H1 (cell line): ENCODE data around the gene TRDMT1. TPM values are rescaled to one million over a fixed set of nuclear protein-coding genes. Genes with fewer than 3 reads are reported as not detected.

Experiments
- ATF2 ChIP-seq: IDR thresholded peaks from 2 replicates; pipeline ENCODE4 v1.6.1; 2012; ENCODE audit warnings: low read length, inconsistent platforms
- polyA plus RNA-seq, 7 experiments: library from polyadenylated mRNA; depleted of rRNA in 3 of 7; stranded (reverse) in 5 of 7; unstranded in 2 of 7; fragments of >200 nt in 5 of 7; fragments of 200-250 nt in 2 of 7; gene quantifications; 1 replicate in 5 of 7; 2 replicates in 1 of 7; 4 replicates in 1 of 7; pipeline versions ENCODE4 v1.2.1 to v1.2.3, GENCODE V29; 2011 to 2013; ENCODE audit warnings: missing spikeins in 2 of 7, mixed read lengths in 2 of 7
- total RNA-seq: library from RNA; stranded (reverse); fragmentation: NEBNext Ultra II Directional; extraction: Animal tissue kit (Norgen Biotek cat#: 25700); gene quantifications from 2 replicates; pipeline ENCODE4 v1.2.1, GENCODE V29; 2021

The TRDMT1 gene
- total and polyA plus RNA-seq, 2 of the 8 experiments (the other 6 are each of a cell fraction or from before 2014, with no cell fraction given): 7.4 to 21.4 TPM

- TF ChIP-seq ATF2: no peak
Observed at GRCh38 chr10:17109475-17110207, 91.8 kb downstream of the TRDMT1 start (continued).
